ENCODE measurements around the gene RNF121.

The RNF121 gene

DNA sequence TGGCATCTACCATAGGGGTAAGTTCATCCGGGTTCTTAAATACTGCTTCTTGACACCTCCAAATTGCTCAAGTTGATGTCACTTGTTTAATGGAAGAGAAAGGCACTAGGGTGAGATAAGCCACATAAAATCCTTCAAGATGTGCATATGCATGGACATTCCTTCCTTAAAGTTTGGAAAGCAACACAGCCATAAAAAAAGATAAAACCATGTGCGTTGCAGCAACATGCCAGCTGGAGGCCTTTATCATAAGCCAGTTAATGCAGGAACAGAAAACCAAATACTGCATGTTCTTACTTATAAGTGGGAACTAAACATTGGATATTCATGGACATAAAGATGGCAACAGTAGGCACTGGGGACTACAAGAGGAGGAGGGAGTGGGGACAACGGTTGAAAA is 61.9 kb downstream of the RNF121 start:
- DNase-seq (ENCODE audit: low read depth) = no peak

GRCh38 chr11:71991494-71991893 is 62.6 kb downstream of the RNF121 start:
- DNase-seq (ENCODE audit: low read depth) = no peak

DNA sequence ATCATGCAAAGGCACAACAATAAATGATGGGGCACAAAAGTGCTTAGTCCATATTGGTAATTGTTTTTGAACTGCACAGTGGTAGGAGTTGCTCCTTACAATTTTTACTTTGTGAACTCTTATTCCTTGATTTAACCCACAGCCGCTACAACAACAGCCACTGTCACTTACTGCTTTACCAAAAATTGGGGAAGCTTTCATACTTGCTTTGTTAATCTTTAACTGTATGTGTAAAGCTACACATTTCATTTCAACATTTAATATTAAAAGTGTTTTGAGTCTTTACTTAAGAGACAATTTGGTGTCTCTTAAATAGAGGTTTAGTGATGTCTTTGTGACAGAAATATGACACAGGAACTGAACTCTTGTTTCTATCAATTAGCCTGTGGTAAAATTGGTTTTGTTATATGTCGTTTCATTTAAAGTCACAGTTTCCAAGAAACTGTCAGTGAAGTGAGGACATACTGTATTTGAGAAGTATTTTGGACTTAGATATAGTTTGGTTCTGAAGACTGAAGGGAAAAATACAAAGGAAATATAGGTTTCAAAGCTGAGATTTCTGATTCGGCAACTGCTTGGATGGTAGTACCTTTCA is 63.4 kb downstream of the RNF121 start:
- DNase-seq (ENCODE audit: low read depth) = no peak

DNA sequence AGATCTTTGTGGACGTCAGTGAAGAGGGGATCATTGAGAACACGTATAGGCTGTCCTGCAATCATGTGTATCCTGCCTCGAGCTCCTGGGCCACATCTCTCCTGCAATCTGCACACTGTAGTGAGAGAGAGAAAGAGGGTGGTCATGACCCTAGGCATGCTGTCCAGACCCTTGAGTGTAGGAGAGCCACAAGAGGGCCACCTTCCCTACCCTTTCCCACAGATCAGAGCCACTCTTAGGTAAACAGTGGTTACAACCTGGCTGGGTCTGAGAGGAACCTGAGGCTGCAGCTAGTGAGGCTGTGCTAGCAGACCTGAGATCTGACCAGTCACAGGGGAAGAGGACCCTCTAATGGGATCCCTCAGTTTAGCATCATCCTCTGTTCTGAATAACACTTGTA is 65.9 kb downstream of the RNF121 start:
- no peak for DNase-seq (ENCODE audit: low read depth)

DNA sequence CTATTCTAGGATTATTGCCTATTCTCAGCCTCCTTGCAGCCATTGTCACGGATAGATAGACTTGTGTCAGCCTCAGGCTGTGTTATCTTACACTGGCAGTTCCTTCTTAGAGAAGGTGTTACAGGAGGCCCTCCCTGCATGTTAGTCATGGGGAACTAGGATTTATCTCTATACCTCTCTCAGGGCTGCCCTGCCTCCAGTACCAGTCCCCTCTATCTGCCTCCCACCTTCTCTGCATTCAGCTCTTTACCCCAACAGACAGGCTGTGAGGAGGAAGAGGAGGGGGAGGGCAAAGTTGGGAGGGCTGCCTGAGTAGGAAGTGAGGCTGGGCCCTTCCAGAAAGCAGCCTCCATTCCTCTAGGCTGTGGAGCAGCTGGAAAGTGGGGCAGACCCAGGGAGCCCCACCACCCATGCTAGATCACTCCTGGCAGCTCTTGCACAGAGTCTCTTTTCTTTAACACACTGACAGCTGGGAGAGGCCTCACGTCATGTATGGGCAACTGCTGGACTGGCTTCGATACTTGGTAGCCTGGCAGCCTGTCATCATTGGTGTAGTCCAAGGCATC is 67.0 kb downstream of the RNF121 start:
- no peak for DNase-seq (ENCODE audit: low read depth)

GRCh38 chr11:71996517-71996916 is 67.7 kb downstream of the RNF121 start:
- no peak for DNase-seq (ENCODE audit: low read depth)

- no peak for DNase-seq (ENCODE audit: low read depth)
These were observed 68.1 kb downstream of the RNF121 start for GRCh38 chr11:71996946-71997345.

GRCh38 chr11:71997594-71997993 is 68.7 kb downstream of the RNF121 start:
- no peak for DNase-seq (ENCODE audit: low read depth)

DNA sequence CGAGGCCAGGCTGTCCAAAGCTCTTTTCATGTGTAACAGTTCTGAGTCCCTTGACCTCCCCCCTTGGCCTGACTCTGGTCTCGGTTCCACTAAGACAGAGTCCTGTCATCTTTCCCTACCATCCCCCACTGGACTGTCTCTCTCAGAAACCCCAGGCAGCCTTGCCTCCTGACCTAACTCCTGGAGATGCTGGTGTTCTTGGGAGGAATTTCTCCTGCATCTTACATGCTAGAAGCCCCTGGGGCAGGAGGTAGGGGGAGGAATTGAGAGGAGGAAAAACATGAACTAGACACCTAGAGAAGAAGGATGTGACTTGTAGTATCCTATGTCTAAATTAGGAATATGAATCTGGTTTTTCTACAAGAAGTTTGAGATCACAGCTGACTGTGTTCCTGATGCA is 69.2 kb downstream of the RNF121 start:
- DNase-seq (ENCODE audit: low read depth) = no peak

DNA sequence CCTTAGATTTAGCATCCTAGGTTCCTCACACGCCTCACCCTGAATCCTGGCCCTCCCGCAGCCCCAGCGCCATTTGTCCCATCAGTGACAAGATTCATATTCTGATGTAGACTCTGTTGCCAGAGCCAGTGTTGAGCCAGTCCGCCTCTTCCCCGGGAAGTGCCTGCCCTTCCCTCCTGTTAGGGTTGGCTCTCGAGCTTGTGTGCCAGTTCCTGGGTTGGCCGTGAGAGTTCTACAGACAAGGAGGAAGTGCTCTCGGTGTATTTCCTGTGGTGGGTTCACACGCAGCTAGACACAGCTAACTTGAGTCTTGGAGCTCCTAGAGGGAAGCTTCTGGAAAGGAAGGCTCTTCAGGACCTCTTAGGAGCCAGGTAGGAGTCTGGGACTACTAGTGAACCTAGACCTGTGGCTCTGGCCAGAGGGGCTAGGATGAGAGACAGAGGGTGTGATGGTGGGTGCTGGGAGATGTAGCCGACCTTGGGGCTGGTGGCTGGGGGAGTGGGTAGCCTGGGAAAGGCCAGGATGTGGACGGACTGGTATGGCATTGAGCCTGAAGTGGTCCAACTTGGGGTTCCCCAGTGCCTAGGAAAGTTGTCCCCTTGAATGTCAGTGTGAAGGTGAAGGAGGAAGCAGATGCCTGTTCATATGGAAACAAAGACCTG is 69.9 kb downstream of the RNF121 start, which contains the start of gene IL18BP:
IL18BP (plus strand) TSS at position 261 of the 662 bp plus-strand sequence. CDS start 1,076 bp downstream, outside the sequence.
- DNase-seq (ENCODE audit: low read depth) = no peak

GRCh38 chr11:71999362-71999761 is 70.5 kb downstream of the RNF121 start:
- no peak for DNase-seq (ENCODE audit: low read depth)

- no peak for DNase-seq (ENCODE audit: low read depth)
These were observed 71.0 kb downstream of the RNF121 start for GRCh38 chr11:71999798-72000197.

DNA sequence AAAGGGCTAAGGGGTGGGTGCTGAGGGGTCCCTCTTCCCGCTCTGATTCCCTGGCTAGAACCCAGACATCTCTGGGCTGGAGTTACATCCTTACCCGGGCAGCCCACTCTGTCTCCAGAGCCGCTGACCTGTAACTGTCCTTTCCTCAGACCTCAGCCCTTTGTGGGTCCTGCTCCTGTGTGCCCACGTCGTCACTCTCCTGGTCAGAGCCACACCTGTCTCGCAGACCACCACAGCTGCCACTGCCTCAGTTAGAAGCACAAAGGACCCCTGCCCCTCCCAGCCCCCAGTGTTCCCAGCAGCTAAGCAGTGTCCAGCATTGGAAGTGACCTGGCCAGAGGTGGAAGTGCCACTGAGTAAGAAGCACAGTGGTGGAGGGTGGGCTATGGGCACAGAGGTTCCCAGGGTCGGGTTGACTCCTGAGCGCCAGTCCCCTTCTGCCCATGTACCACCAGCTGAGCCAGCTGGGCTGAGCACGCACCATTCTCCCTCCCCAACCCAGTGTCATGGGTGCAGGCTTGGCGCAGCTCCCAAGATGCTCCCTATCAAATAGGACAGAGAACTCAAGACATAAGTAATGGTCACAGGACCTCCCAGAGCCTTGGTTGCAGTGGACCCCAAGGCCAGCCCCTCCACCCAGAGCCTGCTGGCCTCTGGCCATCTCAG is 71.5 kb downstream of the RNF121 start:
- DNase-seq (ENCODE audit: low read depth) = no peak

GRCh38 chr11:72001285-72001684 is 72.4 kb downstream of the RNF121 start:
- no peak for DNase-seq (ENCODE audit: low read depth)

- DNase-seq (ENCODE audit: low read depth) = no peak
These were observed 73.2 kb downstream of the RNF121 start for GRCh38 chr11:72001834-72002591.

GRCh38 chr11:72002841-72003775 is 74.3 kb downstream of the RNF121 start:
- no peak for DNase-seq (ENCODE audit: low read depth)

- no peak for DNase-seq (ENCODE audit: low read depth)
These were observed 74.9 kb downstream of the RNF121 start for GRCh38 chr11:72003776-72004171.

- no peak for DNase-seq (ENCODE audit: low read depth)
These were observed 75.9 kb downstream of the RNF121 start for GRCh38 chr11:72004515-72005346.

DNA sequence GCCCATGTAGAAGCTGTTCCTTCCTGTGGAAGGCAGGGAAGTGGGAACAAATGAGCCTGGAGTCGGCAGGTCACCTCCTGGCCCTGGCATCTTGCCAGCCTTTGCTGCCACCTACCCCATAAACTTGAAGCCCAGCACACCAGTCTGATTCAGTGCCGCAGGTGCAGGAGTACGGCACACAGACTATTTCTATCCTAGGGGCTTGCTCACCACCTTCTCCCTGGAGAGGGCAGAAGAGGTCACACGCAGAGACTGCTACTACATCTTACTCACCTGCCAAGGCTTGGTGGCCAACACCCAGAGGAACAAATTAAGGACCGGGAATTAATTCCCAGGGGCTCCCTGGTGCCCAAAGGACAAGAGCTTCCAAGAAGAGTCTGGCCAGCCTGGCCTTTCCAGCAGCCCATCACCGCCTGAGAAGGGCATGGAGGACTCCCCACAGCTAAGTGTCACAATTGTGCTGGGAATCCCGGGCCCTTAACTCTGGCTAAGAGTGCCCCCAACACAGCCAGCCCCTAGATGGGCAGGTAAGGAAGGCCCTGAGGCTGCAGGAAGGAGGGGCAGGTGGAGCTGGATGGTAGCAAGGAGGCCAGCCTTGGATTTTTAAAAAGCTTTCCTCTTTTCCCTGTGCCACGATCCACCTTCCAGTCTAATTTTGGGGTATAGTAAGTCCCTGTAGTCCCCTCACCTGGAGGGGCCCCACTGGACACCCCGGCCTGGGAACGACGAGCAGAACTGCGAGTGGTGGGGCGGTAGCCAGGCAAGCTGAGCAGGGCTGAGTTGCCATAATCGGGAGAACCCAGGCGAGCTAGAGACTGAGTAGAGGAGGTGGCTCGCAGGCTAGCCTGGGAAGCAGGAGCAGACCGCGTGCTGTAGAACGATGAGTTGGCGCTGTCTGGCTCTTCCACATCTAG is 76.8 kb downstream of the RNF121 start:
- no peak for DNase-seq (ENCODE audit: low read depth)
